ENCODE results near the gene BSPRY.

DNA sequence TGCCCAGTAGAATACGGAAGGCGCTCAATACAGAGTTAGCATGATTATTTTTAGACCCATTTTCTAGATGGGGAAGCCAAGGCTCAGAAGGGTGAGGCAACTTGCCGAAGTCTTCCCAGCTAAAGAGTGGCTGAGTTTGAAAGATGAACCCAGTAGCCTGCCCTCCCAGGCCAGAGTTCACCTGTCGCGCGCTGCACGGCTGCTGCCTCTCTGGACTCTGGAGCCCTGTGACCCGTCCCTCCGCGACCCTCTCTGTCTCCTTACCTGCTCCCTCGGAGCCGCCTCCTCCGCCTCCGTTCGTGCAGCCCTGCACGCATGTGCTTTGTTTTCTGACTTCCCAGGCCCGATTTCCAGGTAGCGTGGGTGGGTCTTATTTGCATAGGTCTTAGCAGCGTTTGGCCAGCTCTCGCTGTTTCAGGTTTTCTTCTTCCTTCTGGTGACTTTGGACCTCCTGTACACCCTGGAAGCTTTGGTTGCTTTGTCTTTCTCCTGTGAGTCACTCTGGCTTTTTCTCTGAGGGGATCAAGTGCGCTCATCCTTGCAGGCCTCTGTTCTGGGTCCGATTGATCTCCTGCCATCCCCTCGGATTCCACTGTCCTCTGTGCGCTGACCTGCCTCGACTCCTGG, 46.4 kb upstream of the BSPRY start, which contains the start of gene RNF183:
- TF ChIP-seq POLR2A (IDR thresholded peaks at IDR 0.05) (no peak), EP300 (IDR thresholded peaks at IDR 0.05) (no peak)
- TF ChIP-seq, protein P1, sequence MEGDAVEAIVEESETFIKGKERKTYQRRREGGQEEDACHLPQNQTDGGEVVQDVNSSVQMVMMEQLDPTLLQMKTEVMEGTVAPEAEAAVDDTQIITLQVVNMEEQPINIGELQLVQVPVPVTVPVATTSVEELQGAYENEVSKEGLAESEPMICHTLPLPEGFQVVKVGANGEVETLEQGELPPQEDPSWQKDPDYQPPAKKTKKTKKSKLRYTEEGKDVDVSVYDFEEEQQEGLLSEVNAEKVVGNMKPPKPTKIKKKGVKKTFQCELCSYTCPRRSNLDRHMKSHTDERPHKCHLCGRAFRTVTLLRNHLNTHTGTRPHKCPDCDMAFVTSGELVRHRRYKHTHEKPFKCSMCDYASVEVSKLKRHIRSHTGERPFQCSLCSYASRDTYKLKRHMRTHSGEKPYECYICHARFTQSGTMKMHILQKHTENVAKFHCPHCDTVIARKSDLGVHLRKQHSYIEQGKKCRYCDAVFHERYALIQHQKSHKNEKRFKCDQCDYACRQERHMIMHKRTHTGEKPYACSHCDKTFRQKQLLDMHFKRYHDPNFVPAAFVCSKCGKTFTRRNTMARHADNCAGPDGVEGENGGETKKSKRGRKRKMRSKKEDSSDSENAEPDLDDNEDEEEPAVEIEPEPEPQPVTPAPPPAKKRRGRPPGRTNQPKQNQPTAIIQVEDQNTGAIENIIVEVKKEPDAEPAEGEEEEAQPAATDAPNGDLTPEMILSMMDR (IDR thresholded peaks at IDR 0.05) = no peak
